ENCODE data around the gene ARHGAP45.

The ARHGAP45 gene

GRCh38 chr19:1098177-1099051 lies 31.4 kb downstream of the ARHGAP45 start:
- H3K27me3 ChIP-seq (replicated peaks in 2 of 5; ENCODE audit: control insufficient read depth in 4 of 5, insufficient read depth in 5 of 5, low read length in 4 of 5), result no peaks in the 10 kb centered on the region
- H3K27ac ChIP-seq (ENCODE audit: insufficient read depth in 1 of 2, low read depth in 1 of 2, low read length in 2 of 2, poor library complexity in 1 of 2, severe bottlenecking in 2 of 2), result no peak overlapping the region
- peaks cover 4 to 58% (median 55%) of the 10 kb centered on the region in 4 experiments for H3K4me1 ChIP-seq (ENCODE audit: control extremely low read depth in 1 of 4, control insufficient read depth in 4 of 4, insufficient read depth in 4 of 4, low read length in 3 of 4)
- no peaks in the 10 kb centered on the region for H3K9me3 ChIP-seq (ENCODE audit: control extremely low read depth in 1 of 5, control insufficient read depth in 4 of 5, insufficient read depth in 2 of 5, low read depth in 1 of 5, low read length in 4 of 5)
- H3K4me3 ChIP-seq (ENCODE audit: control insufficient read depth in 1 of 7, extremely low read depth in 1 of 7, insufficient read depth in 4 of 7, low read depth in 2 of 7, low read length in 6 of 7), result no peak overlapping the region
- CTCF ChIA-PET, result interaction anchor here (0.8 kb wide), 1 partner anchor 14 kb away, joined by 3 read pairs; no protein-coding TSS in a partner anchor
- POLR2A ChIA-PET, result no interaction called here
- peaks cover 0 to 7% (median 4%) of the 10 kb centered on the region in 4 experiments for H3K36me3 ChIP-seq (ENCODE audit: control insufficient read depth in 4 of 4, insufficient read depth in 4 of 4, low read length in 3 of 4)
- WGBS (ENCODE audit: insufficient coverage), result 93% methylated on average over 10 of the region's 15 CpGs
- no peak for DNase-seq

- peak; percentile 70 to 88 (median 81) for DNase-seq
- WGBS (ENCODE audit: insufficient coverage), result 0% methylated on average over 9 of the region's 9 CpGs
These were observed 34.4 kb downstream of the ARHGAP45 start for GRCh38 chr19:1101337-1101698.

GRCh38 chr19:1102407-1103131 lies 35.6 kb downstream of the ARHGAP45 start:
- H3K4me1 ChIP-seq (ENCODE audit: control extremely low read depth in 1 of 4, control insufficient read depth in 4 of 4, insufficient read depth in 4 of 4, low read length in 3 of 4), result peaks cover 4 to 60% (median 51%) of the 10 kb centered on the region in 4 experiments
- 82% methylated on average over 9 of the region's 17 CpGs for WGBS (ENCODE audit: insufficient coverage)

More at GRCh38 chr19:1101337-1101698, 34.4 kb downstream of the ARHGAP45 start:
- ChIA-PET POLR2A (interaction anchor here (1.2 to 1.8 kb wide), 2 partner anchors 13 to 75 kb away, joined by 4 to 5 read pairs; partner anchors contain the start of gene CNN2), CTCF (interaction anchor here (0.9 to 1.6 kb wide), 6 partner anchors 10 to 100 kb away, joined by 3 to 5 read pairs (median 3); no protein-coding TSS in a partner anchor)
- H3K9me3 ChIP-seq (ENCODE audit: control extremely low read depth in 1 of 5, control insufficient read depth in 4 of 5, insufficient read depth in 2 of 5, low read depth in 1 of 5, low read length in 4 of 5), result no peaks in the 10 kb centered on the region
- H3K4me1 ChIP-seq (ENCODE audit: control extremely low read depth in 1 of 4, control insufficient read depth in 4 of 4, insufficient read depth in 4 of 4, low read length in 3 of 4), result peaks cover 4 to 53% (median 50%) of the 10 kb centered on the region in 4 experiments
- peaks cover 0 to 9% (median 3%) of the 10 kb centered on the region in 4 experiments for H3K36me3 ChIP-seq (ENCODE audit: control insufficient read depth in 4 of 4, insufficient read depth in 4 of 4, low read length in 3 of 4)
- H3K4me3 ChIP-seq (ENCODE audit: control insufficient read depth in 1 of 7, extremely low read depth in 1 of 7, insufficient read depth in 4 of 7, low read depth in 2 of 7, low read length in 6 of 7), result peak overlapping the region in 4 of 7 experiments; percentile 39 to 62 (median 50)
- H3K27me3 ChIP-seq (replicated peaks in 2 of 5; ENCODE audit: control insufficient read depth in 4 of 5, insufficient read depth in 5 of 5, low read length in 4 of 5), result no peaks in the 10 kb centered on the region
- peak overlapping the region; percentile 33 to 59 for H3K27ac ChIP-seq (ENCODE audit: insufficient read depth in 1 of 2, low read depth in 1 of 2, low read length in 2 of 2, poor library complexity in 1 of 2, severe bottlenecking in 2 of 2)

GRCh38 chr19:1103132-1103707 lies 36.3 kb downstream of the ARHGAP45 start:
- peaks cover 4 to 56% (median 51%) of the 10 kb centered on the region in 4 experiments for H3K4me1 ChIP-seq (ENCODE audit: control extremely low read depth in 1 of 4, control insufficient read depth in 4 of 4, insufficient read depth in 4 of 4, low read length in 3 of 4)
- POLR2A ChIA-PET, result interaction anchor here (0.6 kb wide), 1 partner anchor 22 kb away, joined by 3 read pairs; no protein-coding TSS in a partner anchor
- peaks cover 0 to 27% (median 14%) of the 10 kb centered on the region in 4 experiments for H3K36me3 ChIP-seq (ENCODE audit: control insufficient read depth in 4 of 4, insufficient read depth in 4 of 4, low read length in 3 of 4)
- peak overlapping the region in 3 of 7 experiments; percentile 19 to 77 (median 28) for H3K4me3 ChIP-seq (ENCODE audit: control insufficient read depth in 1 of 7, extremely low read depth in 1 of 7, insufficient read depth in 4 of 7, low read depth in 2 of 7, low read length in 6 of 7)
- H3K9me3 ChIP-seq (ENCODE audit: control extremely low read depth in 1 of 5, control insufficient read depth in 4 of 5, insufficient read depth in 2 of 5, low read depth in 1 of 5, low read length in 4 of 5), result no peaks in the 10 kb centered on the region
- H3K27ac ChIP-seq (ENCODE audit: insufficient read depth in 1 of 2, low read depth in 1 of 2, low read length in 2 of 2, poor library complexity in 1 of 2, severe bottlenecking in 2 of 2), result peak overlapping the region in 1 of 2 experiments; percentile 68
- CTCF ChIA-PET, result interaction anchor here (0.8 to 1.4 kb wide), 3 partner anchors 17 to 40 kb away, joined by 3 to 4 read pairs (median 3); no protein-coding TSS in a partner anchor
- no peak for DNase-seq
- H3K27me3 ChIP-seq (replicated peaks in 2 of 5; ENCODE audit: control insufficient read depth in 4 of 5, insufficient read depth in 5 of 5, low read length in 4 of 5), result no peaks in the 10 kb centered on the region
- 63% methylated on average over 18 of the region's 20 CpGs for WGBS (ENCODE audit: insufficient coverage)

More at GRCh38 chr19:1102407-1103131, 35.6 kb downstream of the ARHGAP45 start:
- no peak overlapping the region for H3K27ac ChIP-seq (ENCODE audit: insufficient read depth in 1 of 2, low read depth in 1 of 2, low read length in 2 of 2, poor library complexity in 1 of 2, severe bottlenecking in 2 of 2)
- POLR2A ChIA-PET, result interaction anchor here (0.5 to 1.8 kb wide), 2 partner anchors 15 to 1317 kb away, joined by 3 to 4 read pairs; no protein-coding TSS in a partner anchor
- H3K27me3 ChIP-seq (replicated peaks in 2 of 5; ENCODE audit: control insufficient read depth in 4 of 5, insufficient read depth in 5 of 5, low read length in 4 of 5), result no peaks in the 10 kb centered on the region
- no peak overlapping the region for H3K4me3 ChIP-seq (ENCODE audit: control insufficient read depth in 1 of 7, extremely low read depth in 1 of 7, insufficient read depth in 4 of 7, low read depth in 2 of 7, low read length in 6 of 7)
- H3K36me3 ChIP-seq (ENCODE audit: control insufficient read depth in 4 of 4, insufficient read depth in 4 of 4, low read length in 3 of 4), result peaks cover 0 to 22% (median 11%) of the 10 kb centered on the region in 4 experiments
- no peaks in the 10 kb centered on the region for H3K9me3 ChIP-seq (ENCODE audit: control extremely low read depth in 1 of 5, control insufficient read depth in 4 of 5, insufficient read depth in 2 of 5, low read depth in 1 of 5, low read length in 4 of 5)
- DNase-seq, result peak in 2 of 3 donors; percentile 40 to 42
- CTCF ChIA-PET, result interaction anchor here (0.8 to 1.4 kb wide), 3 partner anchors 16 to 39 kb away, joined by 3 to 4 read pairs (median 3); no protein-coding TSS in a partner anchor

GRCh38 chr19:1103708-1104310 lies 36.8 kb downstream of the ARHGAP45 start, which contains the start of gene GPX4:
TSS of gene GPX4 (plus strand) at chr19:1103994. CDS start at chr19:1104044, 50 bp downstream.
- peak; percentile 99 to 100 (median 99) for DNase-seq
- ChIA-PET CTCF (interaction anchor here (1.4 kb wide), 1 partner anchor 140 kb away, joined by 3 read pairs; no protein-coding TSS in a partner anchor), POLR2A (interaction anchor here (0.6 kb wide), 1 partner anchor 23 kb away, joined by 3 read pairs; no protein-coding TSS in a partner anchor)
- peak within 1 kb of the TSS; percentile 70 to 84 for H3K27ac ChIP-seq (ENCODE audit: insufficient read depth in 1 of 2, low read depth in 1 of 2, low read length in 2 of 2, poor library complexity in 1 of 2, severe bottlenecking in 2 of 2)
- peaks cover 0 to 31% (median 17%) of the 10 kb centered on the region in 4 experiments for H3K36me3 ChIP-seq (ENCODE audit: control insufficient read depth in 4 of 4, insufficient read depth in 4 of 4, low read length in 3 of 4)
- peaks cover 4 to 54% (median 49%) of the 10 kb centered on the region in 4 experiments for H3K4me1 ChIP-seq (ENCODE audit: control extremely low read depth in 1 of 4, control insufficient read depth in 4 of 4, insufficient read depth in 4 of 4, low read length in 3 of 4)
- H3K27me3 ChIP-seq (replicated peaks in 2 of 5; ENCODE audit: control insufficient read depth in 4 of 5, insufficient read depth in 5 of 5, low read length in 4 of 5), result no peaks in the 10 kb centered on the region
- WGBS (ENCODE audit: insufficient coverage), result under 1% methylated on average over 43 of the region's 75 CpGs
- peak within 1 kb of the TSS; percentile 55 to 86 (median 67) for H3K4me3 ChIP-seq (ENCODE audit: control insufficient read depth in 1 of 7, extremely low read depth in 1 of 7, insufficient read depth in 4 of 7, low read depth in 2 of 7, low read length in 6 of 7)
- no peaks in the 10 kb centered on the region for H3K9me3 ChIP-seq (ENCODE audit: control extremely low read depth in 1 of 5, control insufficient read depth in 4 of 5, insufficient read depth in 2 of 5, low read depth in 1 of 5, low read length in 4 of 5)
